Left ventricle myocardium inferior (tissue), 1 donor: ENCODE measurements around the gene SPDYC. TPM values are rescaled to one million over a fixed set of nuclear protein-coding genes. Genes with fewer than 3 reads are reported as not detected.

ENCODE experiments used
- DNase-seq: peaks from one replicate; pipeline ENCODE4 v3.0.0-alpha.2; 2020
- H3K27ac ChIP-seq: fragments of 200-600 bp; replicated peaks from 2 replicates; pipeline ENCODE4 v1.8.0; 2021
- H3K27me3 ChIP-seq: fragments of 200-600 bp; 2 replicates; pipeline ENCODE4 v1.8.0; 2021; ENCODE audit warnings: low read depth
- H3K36me3 ChIP-seq: fragments of 200-600 bp; 2 replicates; pipeline ENCODE4 v1.8.0; 2021
- H3K4me1 ChIP-seq: fragments of 200-600 bp; 2 replicates; pipeline ENCODE4 v1.8.0; 2021
- H3K4me3 ChIP-seq: fragments of 200-600 bp; 2 replicates; pipeline ENCODE4 v1.8.0; 2021; ENCODE audit warnings: mild to moderate bottlenecking, moderate library complexity
- H3K9me3 ChIP-seq: fragments of 200-600 bp; replicated peaks from 2 replicates; pipeline ENCODE4 v1.8.0; 2021
- CTCF ChIP-seq: fragments of 200-600 bp; IDR thresholded peaks from 2 replicates; pipeline ENCODE4 v1.8.0; 2021; ENCODE audit warnings: antibody characterized with exemption, mild to moderate bottlenecking, borderline replicate concordance
- intact Hi-C: fragments of 100-400 bp; cut with micrococcal nuclease; formaldehyde crosslinking; loops from one replicate; pipeline ENCODE4 v1.11.0; 2022
- total RNA-seq: library from RNA; stranded (reverse); fragmentation: NEBNext Ultra II Directional; extraction: Animal tissue kit (Norgen Biotek cat#: 25700); gene quantifications from one replicate; pipeline ENCODE4 v1.2.1, GENCODE V29; 2021
- donor health status: DM: no; HTN: yes; CAD: no; lungs with severe emphysema.

SPDYC gene
- total RNA-seq, 1 donor from 2014 or later: not detected

GRCh38 chr11:65189191-65189590 lies 19.2 kb downstream of the SPDYC start:
- Histone ChIP-seq H3K4me3 (no peak overlapping the region), H3K27ac (no peak overlapping the region), H3K27me3 (no peaks in the 10 kb centered on the region), H3K9me3 (no peaks in the 10 kb centered on the region), H3K4me1 (no peaks in the 10 kb centered on the region), H3K36me3 (peaks cover 83% of the 10 kb centered on the region)
- intact Hi-C loops: no loop called here
- TF ChIP-seq CTCF: no peak
- DNase-seq: no peak

- peaks cover 83% of the 10 kb centered on the region for H3K36me3 ChIP-seq
These were observed 24.5 kb downstream of the SPDYC start for GRCh38 chr11:65194564-65194963.

GRCh38 chr11:65204143-65204542 lies 34.1 kb downstream of the SPDYC start:
- no peaks in the 10 kb centered on the region for H3K9me3 ChIP-seq
- TF ChIP-seq CTCF: no peak
- no peaks in the 10 kb centered on the region for H3K4me1 ChIP-seq
- no peak overlapping the region for H3K4me3 ChIP-seq
- no peak for DNase-seq
- H3K27ac ChIP-seq: no peak overlapping the region
- no peaks in the 10 kb centered on the region for H3K27me3 ChIP-seq
- peaks cover 69% of the 10 kb centered on the region for H3K36me3 ChIP-seq
- intact Hi-C loops: no loop called here

More at GRCh38 chr11:65194564-65194963, 24.5 kb downstream of the SPDYC start:
- Histone ChIP-seq H3K4me3 (no peak overlapping the region), H3K27me3 (no peaks in the 10 kb centered on the region), H3K27ac (no peak overlapping the region), H3K4me1 (no peaks in the 10 kb centered on the region), H3K9me3 (no peaks in the 10 kb centered on the region)
- TF ChIP-seq CTCF: no peak
- intact Hi-C loops: no loop called here
- no peak for DNase-seq

GRCh38 chr11:65204646-65205601 lies 34.9 kb downstream of the SPDYC start:
- Histone ChIP-seq H3K27me3 (no peaks in the 10 kb centered on the region), H3K9me3 (no peaks in the 10 kb centered on the region), H3K4me1 (no peaks in the 10 kb centered on the region), H3K36me3 (peaks cover 69% of the 10 kb centered on the region), H3K4me3 (no peak overlapping the region), H3K27ac (no peak overlapping the region)
- peak; percentile 83 for TF ChIP-seq CTCF
- no peak for DNase-seq
- intact Hi-C loops: no loop called here

- Histone ChIP-seq H3K4me3 (no peak overlapping the region), H3K36me3 (peaks cover 69% of the 10 kb centered on the region), H3K27ac (no peak overlapping the region), H3K27me3 (no peaks in the 10 kb centered on the region), H3K9me3 (no peaks in the 10 kb centered on the region), H3K4me1 (peaks cover 2% of the 10 kb centered on the region)
- TF ChIP-seq CTCF: no peak
- intact Hi-C loops: no loop called here
- no peak for DNase-seq
These were observed 35.6 kb downstream of the SPDYC start for GRCh38 chr11:65205602-65205967.
